Measurements from ENCODE around the gene CYP2C19.
"Not testable (repeated sequence)": the region's sequence is repeated elsewhere in the genome, so short reads cannot be mapped to it uniquely, and the experiment has no call there.

CYP2C19 gene

GRCh38 chr10:94878649-94879048, 116.2 kb downstream of the CYP2C19 start:
- in situ Hi-C loops (cut with HindIII; ENCODE audit: low sequenced_read_pairs), result no loop called here

- in situ Hi-C loops (cut with HindIII; ENCODE audit: low sequenced_read_pairs), result no loop called here
Observed at GRCh38 chr10:94879214-94879613, 116.7 kb downstream of the CYP2C19 start.

GRCh38 chr10:94889123-94889522, 126.6 kb downstream of the CYP2C19 start:
- in situ Hi-C loops (cut with HindIII; ENCODE audit: low sequenced_read_pairs), result no loop called here

GRCh38 chr10:94890264-94891022, 128.0 kb downstream of the CYP2C19 start:
- in situ Hi-C loops (cut with HindIII; ENCODE audit: low sequenced_read_pairs), result no loop called here

- in situ Hi-C loops (cut with HindIII; ENCODE audit: low sequenced_read_pairs), result not testable (repeated sequence)
Observed at GRCh38 chr10:94898414-94898813, 135.9 kb downstream of the CYP2C19 start.

GRCh38 chr10:94902080-94902479, 139.6 kb downstream of the CYP2C19 start:
- in situ Hi-C loops (cut with HindIII; ENCODE audit: low sequenced_read_pairs), result no loop called here

GRCh38 chr10:94902570-94902969, 140.1 kb downstream of the CYP2C19 start:
- in situ Hi-C loops (cut with HindIII; ENCODE audit: low sequenced_read_pairs), result no loop called here
